RPMI8226 (cell line): Measurements from ENCODE around the gene SHISAL2B.
"Not testable (repeated sequence)": the region's sequence is repeated elsewhere in the genome, so short reads cannot be mapped to it uniquely, and the experiment has no call there.

Experiments used
- DNase-seq: peaks from one replicate; pipeline ENCODE4 v3.0.0-alpha.2; 2015

Gene SHISAL2B

DNA sequence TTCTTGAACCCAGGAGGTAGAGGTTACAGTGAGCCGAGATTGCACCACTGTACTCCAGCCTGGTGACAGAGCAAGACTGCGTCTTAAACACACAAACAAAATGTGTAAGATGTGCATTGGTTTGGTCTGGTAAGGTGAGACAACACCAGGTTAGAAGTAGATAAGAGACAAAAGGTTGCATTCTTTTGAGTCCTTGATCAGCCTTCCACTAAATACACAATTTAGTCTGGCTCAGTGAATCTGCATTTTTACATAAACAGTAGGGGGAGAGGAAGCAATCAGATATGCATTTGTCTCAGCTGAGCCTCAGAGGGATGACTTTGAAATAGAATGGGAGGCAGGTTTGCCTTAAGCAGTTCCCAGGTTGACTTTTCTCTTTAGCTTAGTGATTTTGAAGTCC is 15.8 kb downstream of the SHISAL2B start:
- DNase-seq, result not testable (repeated sequence)

DNA sequence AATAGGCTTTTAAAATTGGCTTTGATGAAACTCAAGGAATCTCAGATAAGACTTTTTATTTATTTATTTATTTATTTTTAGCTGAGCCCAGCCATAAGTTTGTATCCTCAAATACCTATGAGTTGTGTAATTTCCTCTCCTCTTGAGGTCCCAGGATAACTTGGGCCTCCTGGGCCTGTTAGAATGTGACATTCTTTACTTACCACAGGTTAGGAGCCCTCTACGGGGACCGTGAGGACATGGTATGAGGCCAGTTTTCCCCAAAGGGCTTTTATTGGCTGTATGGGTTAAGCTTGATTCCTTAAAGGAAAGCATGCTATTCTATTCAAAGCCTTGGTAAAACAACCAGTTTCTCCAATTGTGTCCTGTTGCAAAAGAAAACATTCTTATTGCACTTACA is 16.9 kb downstream of the SHISAL2B start:
- no peak for DNase-seq

DNA sequence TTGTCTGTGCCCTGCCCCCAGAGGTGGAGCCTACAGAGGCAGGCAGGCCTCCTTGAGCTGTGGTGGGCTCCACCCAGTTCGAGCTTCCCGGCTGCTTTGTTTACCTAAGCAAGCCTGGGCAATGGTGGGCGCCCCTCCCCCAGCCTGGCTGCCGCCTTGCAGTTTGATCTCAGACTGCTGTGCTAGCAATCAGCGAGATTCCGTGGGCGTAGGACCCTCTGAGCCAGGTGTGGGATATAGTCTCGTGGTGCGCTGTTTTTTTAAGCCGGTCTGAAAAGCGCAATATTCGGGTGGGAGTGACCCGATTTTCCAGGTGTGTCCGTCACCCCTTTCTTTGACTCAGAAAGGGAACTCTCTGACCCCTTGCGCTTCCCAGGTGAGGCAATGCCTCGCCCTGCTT is 24.2 kb downstream of the SHISAL2B start:
- not testable (repeated sequence) for DNase-seq

DNA sequence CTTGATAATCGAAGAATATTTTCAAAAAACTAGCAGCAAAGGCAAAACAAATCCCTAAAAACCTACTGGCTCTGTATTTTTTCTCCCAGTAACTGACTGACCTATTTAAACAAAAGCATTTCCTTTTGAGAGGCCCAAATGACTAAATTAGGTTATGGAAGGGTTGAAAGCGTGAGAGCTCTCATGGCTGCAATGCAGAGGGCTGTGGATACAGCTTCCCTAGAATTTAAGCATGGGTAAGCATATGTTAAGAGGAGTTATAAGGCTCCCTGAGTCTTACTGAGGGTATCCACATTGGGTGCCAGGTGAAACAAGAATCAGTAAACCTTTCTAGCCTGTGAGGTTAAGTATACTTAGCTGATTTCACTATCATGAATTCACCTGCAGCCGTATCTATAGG is 32.3 kb downstream of the SHISAL2B start:
- no peak for DNase-seq

DNA sequence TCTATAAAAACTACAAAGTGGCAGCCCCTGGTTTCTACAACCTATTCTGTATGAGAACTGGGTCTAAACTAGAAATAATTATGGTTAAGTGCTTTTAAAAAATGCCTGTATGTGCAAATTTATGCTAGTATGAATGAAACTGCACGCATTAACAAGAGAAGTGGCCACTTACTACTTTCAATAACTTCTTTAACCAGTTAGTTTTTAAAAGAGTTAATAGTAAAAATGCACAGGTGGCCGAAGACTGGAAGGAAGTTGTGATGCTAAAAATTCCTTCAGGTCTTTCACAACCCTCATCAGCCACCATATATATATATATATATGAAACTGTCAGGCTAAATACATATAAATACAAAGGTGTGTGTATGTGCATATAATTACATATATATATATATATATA is 36.8 kb downstream of the SHISAL2B start:
- DNase-seq, result no peak

DNA sequence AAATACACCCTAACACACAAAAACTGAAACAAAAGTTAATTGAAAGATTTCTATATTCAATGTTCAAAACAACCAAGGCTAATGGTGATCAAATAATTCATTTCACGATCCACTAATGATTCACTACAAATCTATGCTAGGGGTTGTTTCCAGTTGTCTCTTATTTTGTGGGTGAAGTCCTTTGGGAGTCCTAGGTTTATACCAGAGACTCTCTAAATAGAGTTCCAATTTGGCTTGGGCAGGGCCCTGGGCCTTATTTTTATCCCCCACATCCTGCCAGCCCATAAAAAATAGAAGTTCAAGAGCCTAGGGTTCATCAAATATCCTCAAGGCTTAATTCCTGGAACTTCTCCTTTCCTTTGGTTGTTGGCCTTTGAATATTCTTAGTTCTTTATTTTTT is 52.1 kb downstream of the SHISAL2B start:
- no peak for DNase-seq

DNA sequence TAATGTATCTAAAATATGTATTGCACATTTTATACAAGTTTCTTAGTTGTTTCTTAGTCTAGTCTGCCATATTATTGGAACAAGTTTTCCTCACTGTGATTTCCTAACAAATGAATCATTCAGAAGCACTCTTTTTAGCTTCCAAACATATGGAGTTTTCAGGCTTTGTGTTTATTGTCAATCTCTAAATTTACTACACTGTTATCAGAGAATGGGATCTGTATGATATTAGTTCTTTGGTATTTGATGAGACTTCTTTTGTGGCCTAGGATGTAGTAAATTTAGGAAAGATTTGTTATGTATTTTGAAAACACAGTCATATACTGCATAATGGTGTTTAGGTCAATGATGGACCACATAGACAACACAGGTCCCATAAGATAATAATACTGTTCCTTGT is 52.5 kb downstream of the SHISAL2B start:
- no peak for DNase-seq

DNA sequence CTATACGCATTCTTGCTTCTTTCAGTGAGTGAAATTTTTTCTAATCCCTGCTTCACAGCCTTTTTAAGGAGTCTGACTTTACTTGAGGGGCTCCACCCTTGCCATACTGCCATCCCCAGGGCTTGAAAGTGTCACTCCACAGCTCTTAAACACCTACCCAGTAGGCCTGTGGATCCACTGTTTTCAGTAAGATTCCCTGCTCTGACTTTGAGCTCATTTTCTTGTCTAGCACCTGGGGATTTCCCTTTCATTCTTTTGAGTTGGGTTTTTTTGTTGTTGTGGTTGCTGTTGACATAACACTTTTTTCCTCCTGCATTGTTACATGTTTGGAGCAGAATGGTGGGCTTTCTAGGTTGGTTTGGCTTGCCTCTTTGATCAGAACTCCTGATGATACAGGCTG is 54.6 kb downstream of the SHISAL2B start:
- no peak for DNase-seq

DNA sequence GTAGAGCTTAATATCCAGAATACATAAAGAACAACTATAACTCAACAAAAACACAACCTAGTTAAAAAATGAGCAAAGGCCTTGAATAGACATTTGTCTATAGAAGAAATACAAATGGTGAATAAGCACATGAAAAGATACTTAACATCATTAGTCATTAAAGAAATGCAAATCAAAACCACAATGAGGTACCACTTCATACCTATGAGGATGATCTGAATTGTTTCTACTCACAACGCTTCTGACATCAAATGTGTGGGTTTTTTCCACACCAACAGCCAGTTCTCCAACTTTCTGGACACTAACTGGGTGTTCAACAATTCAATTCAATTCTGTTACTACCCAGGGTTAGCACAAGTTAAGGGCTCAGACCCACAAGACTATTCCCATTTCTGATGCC is 56.1 kb downstream of the SHISAL2B start:
- DNase-seq, result no peak

DNA sequence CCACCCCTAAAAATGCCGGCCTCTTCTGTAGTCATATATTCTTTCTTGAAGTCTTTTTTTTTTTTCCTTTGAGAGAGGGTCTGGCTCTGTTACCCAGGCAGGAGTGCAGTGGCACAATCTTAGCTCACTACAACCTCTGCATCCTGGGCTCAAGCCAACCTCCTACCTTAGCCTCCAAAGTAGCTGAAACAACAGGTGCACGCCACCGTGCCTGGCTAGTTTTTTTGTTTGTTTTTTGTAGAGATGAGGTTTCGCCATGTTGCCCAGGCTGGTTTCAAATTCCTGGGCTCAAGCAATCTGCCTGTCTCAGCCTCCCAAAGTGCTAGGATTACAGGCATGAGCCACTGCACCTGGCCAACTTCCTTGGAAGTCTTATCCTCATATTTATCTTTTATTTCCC is 59.1 kb downstream of the SHISAL2B start:
- DNase-seq, result no peak

DNA sequence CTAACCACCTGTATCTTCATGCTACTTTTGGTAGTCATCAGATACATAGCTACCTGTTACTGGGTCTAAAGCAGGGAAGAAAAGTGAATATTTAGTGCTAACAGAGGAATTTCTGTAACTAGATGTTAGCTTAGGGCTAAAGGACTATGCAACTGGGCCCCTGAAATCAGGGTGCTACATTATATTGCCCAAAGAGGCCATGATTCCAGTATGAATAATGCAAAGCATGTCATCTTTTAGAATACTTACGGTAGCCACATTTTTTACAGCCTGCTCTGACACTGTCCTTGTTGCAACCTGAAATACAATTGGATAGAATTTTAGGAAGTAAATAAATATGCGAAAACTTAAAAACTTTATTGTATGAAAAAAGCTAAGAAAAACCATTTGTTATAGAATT is 63.8 kb downstream of the SHISAL2B start:
- no peak for DNase-seq

DNA sequence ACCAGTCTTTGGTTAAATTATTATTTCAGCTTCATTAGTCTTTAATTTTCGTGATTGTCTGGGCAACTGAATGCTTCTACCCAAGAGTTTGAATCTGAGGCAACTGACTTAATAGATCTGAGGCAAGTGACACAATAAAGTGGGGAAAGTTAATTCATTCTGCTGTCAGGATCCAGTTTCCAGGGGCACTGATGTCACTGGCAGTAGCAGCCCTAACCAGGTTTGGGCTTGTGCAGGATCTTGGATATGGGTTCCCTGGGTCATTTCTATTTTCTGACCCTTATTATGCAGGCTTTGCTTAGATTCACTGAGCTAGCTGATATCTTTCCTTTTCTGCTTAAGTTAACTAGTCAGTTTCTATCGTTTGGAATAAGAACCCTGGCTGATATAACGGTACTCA is 68.6 kb downstream of the SHISAL2B start:
- no peak for DNase-seq

DNA sequence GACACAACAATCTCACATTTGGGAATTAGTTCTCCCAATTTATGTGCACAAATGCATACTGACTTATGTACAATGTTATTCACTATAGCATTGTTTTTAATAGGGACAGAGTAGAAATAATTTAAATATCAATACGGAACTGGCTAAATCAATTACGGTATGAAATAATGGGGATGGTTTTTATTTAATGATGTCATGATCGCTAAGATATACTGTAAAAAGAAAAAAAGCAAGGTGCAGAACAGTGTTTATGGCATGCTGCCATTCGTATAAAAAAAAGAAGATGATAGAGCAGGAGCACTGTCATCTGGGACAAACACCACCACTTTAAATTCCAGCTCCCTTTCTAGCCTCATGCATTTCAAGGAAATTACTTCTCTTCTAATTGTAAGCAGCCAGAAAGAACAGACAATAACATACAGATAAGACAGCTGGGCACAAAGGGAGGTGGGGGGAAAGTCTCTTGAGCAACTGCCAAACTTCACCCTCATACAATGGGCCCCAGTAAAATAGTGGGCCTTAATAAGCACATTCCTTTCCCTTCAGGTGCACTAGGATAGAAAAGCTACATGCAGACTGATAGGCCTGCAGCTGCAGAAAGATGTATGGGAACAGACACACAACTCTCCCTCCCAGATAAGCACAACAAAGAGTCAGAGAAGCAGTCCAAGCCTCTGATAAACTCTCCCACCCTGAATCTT is 69.8 kb downstream of the SHISAL2B start:
- no peak for DNase-seq

DNA sequence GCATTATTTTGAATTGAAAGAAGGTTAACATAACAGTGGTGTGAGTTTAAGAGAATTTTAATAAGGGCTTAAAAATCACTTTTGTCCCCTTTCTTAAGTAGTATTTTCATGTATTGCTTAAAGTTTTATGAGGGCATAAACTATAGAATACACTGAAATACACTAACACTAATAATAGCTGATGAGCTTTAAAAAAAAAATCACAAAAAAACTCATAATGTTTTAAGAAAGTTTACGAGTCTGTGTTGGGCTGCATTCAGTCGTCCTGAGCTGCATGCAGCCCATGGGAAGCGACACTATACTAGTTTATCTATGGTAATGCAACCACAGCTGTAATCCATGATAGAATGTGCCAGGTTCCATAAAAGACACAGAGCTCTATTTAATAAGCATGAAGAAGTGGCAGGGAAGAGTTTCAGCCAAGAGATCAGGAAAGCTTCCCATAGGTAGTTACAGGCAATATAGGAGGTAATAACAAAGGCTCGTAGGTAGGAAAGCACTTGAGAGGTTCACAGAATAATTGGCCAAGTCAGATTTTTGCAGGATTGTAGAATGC is 73.7 kb downstream of the SHISAL2B start:
- DNase-seq, result no peak

DNA sequence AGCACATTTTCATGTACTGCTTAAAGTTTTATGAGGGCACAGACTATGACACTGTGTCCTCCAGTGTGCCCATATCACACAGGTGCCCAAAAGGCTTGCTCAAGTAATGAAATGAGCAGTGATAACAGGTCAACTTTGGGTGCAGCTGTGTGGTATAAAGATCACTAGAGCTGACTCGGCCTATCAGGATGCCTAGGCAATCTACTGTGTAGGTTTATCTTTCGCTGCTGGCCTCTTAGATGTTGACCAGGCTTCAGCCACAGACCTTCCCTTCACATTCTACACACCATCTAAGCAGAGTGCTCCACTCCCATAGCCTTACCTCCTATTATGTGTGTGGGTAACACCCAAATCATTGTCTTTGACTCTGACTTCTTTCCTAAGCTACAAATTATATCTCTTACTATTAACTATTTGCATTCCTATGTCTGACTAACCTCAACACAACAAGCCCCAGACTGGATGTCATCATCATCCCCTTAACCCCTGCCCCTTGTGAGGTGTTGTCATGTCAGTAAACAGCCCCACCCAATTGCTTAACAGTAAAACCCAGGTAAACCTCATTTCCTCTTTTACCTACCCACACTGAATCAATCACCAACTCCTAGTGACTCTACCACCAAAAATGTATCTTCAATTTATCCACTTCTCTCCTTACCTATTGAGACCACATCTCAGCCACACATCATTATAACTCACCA is 75.7 kb downstream of the SHISAL2B start:
- DNase-seq, result no peak

DNA sequence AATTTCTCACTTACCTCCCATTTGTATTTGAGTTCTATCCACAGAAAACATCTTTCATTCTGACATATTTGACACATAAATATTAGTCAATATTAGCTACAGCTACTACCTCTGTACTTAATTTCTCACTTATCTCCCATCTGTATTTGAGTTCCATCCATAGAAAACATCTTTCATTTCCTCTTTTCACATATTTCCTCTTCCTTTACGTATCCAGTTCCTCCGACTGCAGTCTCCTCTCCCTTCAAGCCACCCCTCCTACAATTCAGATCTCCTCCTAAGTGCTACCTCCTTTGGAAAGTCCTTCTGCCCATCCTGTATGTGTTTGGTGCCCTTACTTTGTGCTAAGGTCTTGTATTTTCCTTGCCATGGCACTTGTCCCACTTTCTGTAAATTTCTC is 76.6 kb downstream of the SHISAL2B start:
- no peak for DNase-seq
